Prostate gland (tissue), 2 donors: ENCODE data around the gene CSNK2B.

ENCODE experiments used
- POLR2A ChIP-seq: fragments of 450-650 bp; IDR thresholded peaks from one replicate; pipeline ENCODE4 v1.6.1; 2016; ENCODE audit warnings: antibody characterized with exemption, mild to moderate bottlenecking
- POLR2AphosphoS5 ChIP-seq: sonication (generic); formaldehyde crosslinking; IDR thresholded peaks from one replicate; pipeline ENCODE4 v1.6.1; 2017; ENCODE audit warnings: antibody characterized with exemption
- TF ChIP-seq, protein P1 (sequence below), 4 experiments: fragments of 200-600 bp in 2 of 4; fragments of 450-650 bp in 2 of 4; sonication (generic) in 2 of 4; IDR thresholded peaks; 1 replicate in 3 of 4; 2 replicates in 1 of 4; pipeline ENCODE4 v1.5.1; 2016 to 2019; ENCODE audit warnings: antibody characterized with exemption in 4 of 4, mild to moderate bottlenecking in 2 of 4, moderate library complexity in 2 of 4

DNA sequence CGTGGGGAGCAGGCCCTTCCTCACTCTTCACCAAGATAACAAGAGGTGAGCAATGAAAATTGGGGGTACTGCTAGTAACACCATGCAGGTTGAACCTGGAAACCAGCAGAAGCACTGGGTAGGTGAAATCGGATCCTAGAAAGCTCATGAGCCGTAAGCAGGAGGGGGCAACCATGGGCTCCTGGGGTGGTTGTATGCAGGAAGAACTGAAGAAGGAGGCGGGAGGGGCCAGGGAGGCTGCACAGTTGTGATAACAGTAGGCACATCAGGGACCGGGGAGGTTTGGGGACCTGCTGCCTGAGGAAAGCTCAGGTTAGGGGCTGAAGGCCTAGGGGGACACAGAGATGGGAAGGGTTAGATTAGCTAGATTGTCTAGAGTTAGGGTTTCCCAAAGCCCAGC, 20.6 kb downstream of the CSNK2B start:
- TF ChIP-seq, protein P1, sequence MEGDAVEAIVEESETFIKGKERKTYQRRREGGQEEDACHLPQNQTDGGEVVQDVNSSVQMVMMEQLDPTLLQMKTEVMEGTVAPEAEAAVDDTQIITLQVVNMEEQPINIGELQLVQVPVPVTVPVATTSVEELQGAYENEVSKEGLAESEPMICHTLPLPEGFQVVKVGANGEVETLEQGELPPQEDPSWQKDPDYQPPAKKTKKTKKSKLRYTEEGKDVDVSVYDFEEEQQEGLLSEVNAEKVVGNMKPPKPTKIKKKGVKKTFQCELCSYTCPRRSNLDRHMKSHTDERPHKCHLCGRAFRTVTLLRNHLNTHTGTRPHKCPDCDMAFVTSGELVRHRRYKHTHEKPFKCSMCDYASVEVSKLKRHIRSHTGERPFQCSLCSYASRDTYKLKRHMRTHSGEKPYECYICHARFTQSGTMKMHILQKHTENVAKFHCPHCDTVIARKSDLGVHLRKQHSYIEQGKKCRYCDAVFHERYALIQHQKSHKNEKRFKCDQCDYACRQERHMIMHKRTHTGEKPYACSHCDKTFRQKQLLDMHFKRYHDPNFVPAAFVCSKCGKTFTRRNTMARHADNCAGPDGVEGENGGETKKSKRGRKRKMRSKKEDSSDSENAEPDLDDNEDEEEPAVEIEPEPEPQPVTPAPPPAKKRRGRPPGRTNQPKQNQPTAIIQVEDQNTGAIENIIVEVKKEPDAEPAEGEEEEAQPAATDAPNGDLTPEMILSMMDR (IDR thresholded peaks at IDR 0.05), result no peak
- TF ChIP-seq POLR2AphosphoS5 (no peak), POLR2A (no peak)
